Osteocyte (in vitro differentiated cells): ENCODE results near the gene PRPF8. TPM values are rescaled to one million over a fixed set of nuclear protein-coding genes. Genes with fewer than 3 reads are reported as not detected.

Experiments
- DNase-seq: peaks from one replicate; pipeline ENCODE4 v3.0.0; 2021; ENCODE audit warnings: mixed read lengths; ENCODE audit not compliant: unreplicated experiment; ENCODE audit errors: extremely low spot score
- H3K27ac Mint-ChIP-seq: one replicate; pipeline ENCODE4 v1.8.0; 2021; ENCODE audit warnings: mild to moderate bottlenecking, mixed read lengths; ENCODE audit not compliant: unreplicated experiment
- H3K27me3 Mint-ChIP-seq: one replicate; pipeline ENCODE4 v1.8.0; 2021; ENCODE audit warnings: mixed read lengths; ENCODE audit not compliant: unreplicated experiment
- H3K36me3 Mint-ChIP-seq: one replicate; pipeline ENCODE4 v1.8.0; 2021; ENCODE audit warnings: mixed read lengths; ENCODE audit not compliant: unreplicated experiment
- H3K4me1 Mint-ChIP-seq: one replicate; pipeline ENCODE4 v1.8.0; 2021; ENCODE audit warnings: mixed read lengths; ENCODE audit not compliant: unreplicated experiment
- H3K4me3 Mint-ChIP-seq: one replicate; pipeline ENCODE4 v1.8.0; 2021; ENCODE audit warnings: mild to moderate bottlenecking, moderate library complexity, mixed read lengths; ENCODE audit not compliant: unreplicated experiment
- H3K9me3 Mint-ChIP-seq: one replicate; pipeline ENCODE4 v1.8.0; 2021; ENCODE audit warnings: mixed read lengths; ENCODE audit not compliant: unreplicated experiment
- total RNA-seq: library from RNA; stranded (reverse); gene quantifications from 2 replicates; pipeline ENCODE4 v1.2.1, GENCODE V29; 2021
- TF ChIP-seq, protein P1 (sequence below): fragments of 200-600 bp; sonication (generic); IDR thresholded peaks from 2 replicates; pipeline ENCODE4 v1.5.0; 2021; ENCODE audit warnings: antibody characterized with exemption, mild to moderate bottlenecking, moderate library complexity

Gene PRPF8
- total RNA-seq, 1 donor from 2014 or later, result 238 TPM

DNA sequence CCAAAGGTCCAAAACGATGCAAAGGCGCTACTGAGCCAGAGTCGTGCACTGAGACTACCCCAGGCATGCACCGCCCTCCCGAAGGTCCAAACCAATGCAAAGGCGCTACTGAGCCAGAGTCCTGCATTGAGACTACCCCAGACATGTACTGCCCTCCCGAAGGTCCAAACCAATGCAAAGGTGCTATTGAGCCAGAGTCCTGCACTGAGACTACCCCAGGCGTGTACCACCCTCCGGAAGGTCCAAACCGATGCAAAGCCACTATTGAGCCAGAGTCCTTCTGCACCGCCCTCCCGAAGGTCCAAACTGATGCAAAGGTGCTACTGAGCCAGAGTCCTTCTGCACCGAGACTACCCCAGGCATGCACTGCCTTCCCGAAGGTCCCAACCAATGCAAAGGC is 83.1 kb downstream of the PRPF8 start:
- H3K36me3 Mint-ChIP-seq, result no peaks in the 10 kb centered on the region
- no peak overlapping the region for H3K27ac Mint-ChIP-seq
- TF ChIP-seq, protein P1, sequence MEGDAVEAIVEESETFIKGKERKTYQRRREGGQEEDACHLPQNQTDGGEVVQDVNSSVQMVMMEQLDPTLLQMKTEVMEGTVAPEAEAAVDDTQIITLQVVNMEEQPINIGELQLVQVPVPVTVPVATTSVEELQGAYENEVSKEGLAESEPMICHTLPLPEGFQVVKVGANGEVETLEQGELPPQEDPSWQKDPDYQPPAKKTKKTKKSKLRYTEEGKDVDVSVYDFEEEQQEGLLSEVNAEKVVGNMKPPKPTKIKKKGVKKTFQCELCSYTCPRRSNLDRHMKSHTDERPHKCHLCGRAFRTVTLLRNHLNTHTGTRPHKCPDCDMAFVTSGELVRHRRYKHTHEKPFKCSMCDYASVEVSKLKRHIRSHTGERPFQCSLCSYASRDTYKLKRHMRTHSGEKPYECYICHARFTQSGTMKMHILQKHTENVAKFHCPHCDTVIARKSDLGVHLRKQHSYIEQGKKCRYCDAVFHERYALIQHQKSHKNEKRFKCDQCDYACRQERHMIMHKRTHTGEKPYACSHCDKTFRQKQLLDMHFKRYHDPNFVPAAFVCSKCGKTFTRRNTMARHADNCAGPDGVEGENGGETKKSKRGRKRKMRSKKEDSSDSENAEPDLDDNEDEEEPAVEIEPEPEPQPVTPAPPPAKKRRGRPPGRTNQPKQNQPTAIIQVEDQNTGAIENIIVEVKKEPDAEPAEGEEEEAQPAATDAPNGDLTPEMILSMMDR, result no peak

More for the DNA sequence above, 83.1 kb downstream of the PRPF8 start:
- no peak overlapping the region for H3K4me3 Mint-ChIP-seq
- no peaks in the 10 kb centered on the region for H3K27me3 Mint-ChIP-seq
- H3K4me1 Mint-ChIP-seq, result no peaks in the 10 kb centered on the region
- H3K9me3 Mint-ChIP-seq, result peaks cover 5% of the 10 kb centered on the region
- DNase-seq, result no peak

Other genes starting within 250 kb of the PRPF8 start
- gene CRK, start 228.6 kb downstream of the PRPF8 start, total RNA-seq, result 55.8 and 57.1 TPM in 2 replicates
- 183 and 184 TPM in 2 replicates for gene MYO1C, start 192.2 kb downstream of the PRPF8 start, total RNA-seq
- 44.5 and 49.4 TPM in 2 replicates for gene INPP5K, start 168.3 kb downstream of the PRPF8 start, total RNA-seq
- 65.0 and 71.0 TPM in 2 replicates for gene PITPNA, start 122.1 kb downstream of the PRPF8 start, total RNA-seq
- gene SLC43A2, start 56.0 kb downstream of the PRPF8 start, total RNA-seq, result 4.7 and 7.3 TPM in 2 replicates
- gene SCARF1, start 39.1 kb downstream of the PRPF8 start, total RNA-seq, result 0.21 and 0.64 TPM in 2 replicates
- 1.2 and 2.6 TPM in 2 replicates for gene RILP, start 35.0 kb downstream of the PRPF8 start, total RNA-seq
- 4.2 and 4.7 TPM in 2 replicates for gene TLCD2, start 25.5 kb upstream of the PRPF8 start, total RNA-seq
- 30.8 and 33.3 TPM in 2 replicates for gene WDR81, start 39.8 kb upstream of the PRPF8 start, total RNA-seq
- 0.38 and 0.50 TPM in 2 replicates for gene SERPINF2, start 58.0 kb upstream of the PRPF8 start, total RNA-seq
- gene SERPINF1, start 77.2 kb upstream of the PRPF8 start, total RNA-seq, result 164 and 175 TPM in 2 replicates
- gene SMYD4, start 145.0 kb upstream of the PRPF8 start, total RNA-seq, result 11.2 and 14.4 TPM in 2 replicates
- gene RPA1, start 145.1 kb upstream of the PRPF8 start, total RNA-seq, result 75.3 and 84.8 TPM in 2 replicates